Measurements from ENCODE around the gene ATP5MG. TPM values are rescaled to one million over a fixed set of nuclear protein-coding genes. Genes with fewer than 3 reads are reported as not detected.

Gene ATP5MG
- total and polyA plus RNA-seq, 2 of the 8 experiments (the other 6 are each of a cell fraction or from before 2014, with no cell fraction given) = 237 to 464 TPM

GRCh38 chr11:118442908-118443589 lies 41.6 kb downstream of the ATP5MG start:
- H3K18ac ChIP-seq (ENCODE audit: extremely low read depth, low read length) = no peak overlapping the region
- H3K56ac ChIP-seq (replicated peaks; ENCODE audit: insufficient read length, low read depth, low read length) = no peak overlapping the region
- no peak overlapping the region for H3K27ac ChIP-seq (ENCODE audit: low read depth, low read length)
- DNase-seq (ENCODE audit: low read depth in 1 of 2, low spot score in 2 of 2) = no peak
- no peak overlapping the region for H3K4me3 ChIP-seq (ENCODE audit: extremely low read depth in 1 of 4, insufficient read depth in 2 of 4, low read depth in 3 of 4, low read length in 4 of 4)
- H2BK120ac ChIP-seq (replicated peaks; ENCODE audit: low read depth, low read length) = no peak overlapping the region
- peaks cover 5% of the 10 kb centered on the region; the same call in 1 of the 2 replicates for H3K79me1 ChIP-seq (ENCODE audit: low read depth, low read length)
- no peak overlapping the region for H2AFZ ChIP-seq (ENCODE audit: low read length)
- no peak overlapping the region for H3K9ac ChIP-seq (replicated peaks in 1 of 4; ENCODE audit: extremely low read depth in 1 of 4, low read depth in 3 of 4, low read length in 3 of 4)
- 90% methylated on average over 4 of the region's 4 CpGs; no CpG with 5 or more reads in 1 of the 2 experiments for WGBS, 2 experiments (ENCODE audit: extremely low coverage in 1 of 2, insufficient coverage in 1 of 2, insufficient read length in 1 of 2, insufficient replicate concordance in 2 of 2, low coverage in 1 of 2, low lambda C conversion rate in 2 of 2, missing lambda C conversion rate in 1 of 2)
- no peak overlapping the region for H2BK15ac ChIP-seq (ENCODE audit: low read length)
- H3K27me3 ChIP-seq (replicated peaks in 1 of 4; ENCODE audit: control insufficient read depth in 3 of 4, extremely low read depth in 1 of 4, insufficient read depth in 3 of 4, low read length in 3 of 4) = no peaks in the 10 kb centered on the region
- peaks cover 0 to 11% (median 0%) of the 10 kb centered on the region in 4 experiments; a peak in 2 of 8 replicates for H3K36me3 ChIP-seq (ENCODE audit: control insufficient read depth in 2 of 4, insufficient read depth in 4 of 4, low read length in 3 of 4)
- H2AK5ac ChIP-seq (ENCODE audit: low read depth, low read length) = no peak overlapping the region
- no peak overlapping the region for H2BK12ac ChIP-seq (ENCODE audit: low read depth, low read length)
- CTCF ChIA-PET (ENCODE audit: partially characterized antibody) = interaction anchor here (0.6 to 2.2 kb wide), 5 partner anchors 9 to 413 kb away, joined by 3 to 5 read pairs (median 3); no protein-coding TSS in a partner anchor
- peaks cover 0 to 12% (median 3%) of the 10 kb centered on the region in 4 experiments; a peak in 6 of 7 replicates for H3K4me1 ChIP-seq (replicated peaks in 1 of 4; ENCODE audit: control insufficient read depth in 3 of 4, insufficient read depth in 4 of 4, low read length in 3 of 4)
- H2BK20ac ChIP-seq (ENCODE audit: low read length) = no peak overlapping the region
- H4K91ac ChIP-seq (replicated peaks; ENCODE audit: insufficient read length, low read length) = no peak overlapping the region
- H3K23me2 ChIP-seq (ENCODE audit: low read depth, low read length) = peaks cover 4% of the 10 kb centered on the region
- no peak overlapping the region for H3K14ac ChIP-seq (ENCODE audit: insufficient read length)
- H3K4ac ChIP-seq (replicated peaks; ENCODE audit: insufficient read length, low read depth, low read length) = no peak overlapping the region
- no peak overlapping the region for H4K8ac ChIP-seq (ENCODE audit: extremely low read depth, insufficient read depth, low read length)
- no peak overlapping the region for H3K4me2 ChIP-seq (ENCODE audit: insufficient read depth in 1 of 2, low read depth in 2 of 2, low read length in 2 of 2)
- no peak overlapping the region for H2BK5ac ChIP-seq (ENCODE audit: low read depth, low read length)
- POLR2A ChIA-PET (ENCODE audit: partially characterized antibody) = interaction anchor here (0.8 to 3.2 kb wide), 4 partner anchors 8 to 35 kb away, joined by 3 to 16 read pairs (median 5); partner anchors contain the start of gene KMT2A
- no peak overlapping the region for H4K5ac ChIP-seq (ENCODE audit: insufficient read length, low read depth, low read length)
- no peak for FAIRE-seq
- peaks cover 43 to 47% of the 10 kb centered on the region in 2 experiments for H4K20me1 ChIP-seq (replicated peaks in 1 of 2; ENCODE audit: control insufficient read depth in 1 of 2, insufficient read depth in 2 of 2, low read length in 2 of 2)
- H3K23ac ChIP-seq (ENCODE audit: insufficient read length) = no peak overlapping the region
- H3K79me2 ChIP-seq (ENCODE audit: control insufficient read depth in 1 of 2, insufficient read depth in 2 of 2, low read length in 2 of 2) = peaks cover 34 to 100% of the 10 kb centered on the region in 2 experiments
- no peaks in the 10 kb centered on the region for H3K9me3 ChIP-seq (ENCODE audit: insufficient read depth in 2 of 2, low read depth in 1 of 2, low read length in 1 of 2)
- TF ChIP-seq FOSL1 (IDR thresholded peaks at IDR 0.05; ENCODE audit: insufficient read depth, low read depth, low read length) (no peak), USF2 (IDR thresholded peaks at IDR 0.05; ENCODE audit: low read length) (no peak), POLR2AphosphoS5 (IDR thresholded peaks at IDR 0.05; ENCODE audit: low read depth, low read length) (no peak), POLR2A (IDR thresholded peaks at IDR 0.05; ENCODE audit: control extremely low read depth in 1 of 2, low read depth in 2 of 2, low read length in 2 of 2) (no peak), BCL11A (IDR thresholded peaks at IDR 0.05; ENCODE audit: low read depth in 2 of 2, low read length in 2 of 2) (no peak), CHD1 (IDR thresholded peaks at IDR 0.05; ENCODE audit: low read depth, low read length) (no peak), MAFK (IDR thresholded peaks at IDR 0.05; ENCODE audit: low read depth, low read length) (no peak)
